NCI-H1092 treated with DMSO at 0.1 percent for 48 hours (cell line): Measurements from ENCODE around the gene ASB5.
"Not testable (repeated sequence)": the region's sequence is repeated elsewhere in the genome, so short reads cannot be mapped to it uniquely, and the experiment has no call there.

ENCODE experiments used
- DNase-seq: peaks from one replicate; lab custom pipeline; 2025; lab: John Stamatoyannopoulos, UW

ASB5 gene

GRCh38 chr4:176268963-176269362, at the start of gene ASB5:
Gene ASB5, minus strand, starts transcription at chr4:176269222. Its CDS starts 114 bp downstream, at chr4:176269108.
- no peak for DNase-seq

- no peak for DNase-seq
Observed at GRCh38 chr4:176313596-176314336, 44.7 kb upstream of the ASB5 start.

GRCh38 chr4:176309772-176310171, 40.8 kb upstream of the ASB5 start:
- DNase-seq: no peak

GRCh38 chr4:176309046-176309445, 40.0 kb upstream of the ASB5 start:
- no peak for DNase-seq

- no peak for DNase-seq
Observed at GRCh38 chr4:176308441-176308840, 39.4 kb upstream of the ASB5 start.

- DNase-seq: no peak
Observed at GRCh38 chr4:176307666-176307930, 38.6 kb upstream of the ASB5 start.

- no peak for DNase-seq
Observed at GRCh38 chr4:176306837-176307665, 38.0 kb upstream of the ASB5 start.

- no peak for DNase-seq
Observed at GRCh38 chr4:176303938-176304337, 34.9 kb upstream of the ASB5 start.

- no peak for DNase-seq
Observed at GRCh38 chr4:176302283-176303275, 33.6 kb upstream of the ASB5 start.

- no peak for DNase-seq
Observed at GRCh38 chr4:176300565-176300964, 31.5 kb upstream of the ASB5 start.

GRCh38 chr4:176300036-176300435, 31.0 kb upstream of the ASB5 start:
- no peak for DNase-seq

- DNase-seq: no peak
Observed at GRCh38 chr4:176298664-176299063, 29.6 kb upstream of the ASB5 start.

GRCh38 chr4:176295907-176296306, 26.9 kb upstream of the ASB5 start:
- DNase-seq: not testable (repeated sequence)

GRCh38 chr4:176293660-176294059, 24.6 kb upstream of the ASB5 start:
- no peak for DNase-seq

GRCh38 chr4:176292920-176293319, 23.9 kb upstream of the ASB5 start:
- DNase-seq: no peak

GRCh38 chr4:176291748-176292147, 22.7 kb upstream of the ASB5 start:
- DNase-seq: no peak

GRCh38 chr4:176290520-176290919, 21.5 kb upstream of the ASB5 start:
- DNase-seq: no peak

GRCh38 chr4:176289561-176289960, 20.5 kb upstream of the ASB5 start:
- no peak for DNase-seq

- no peak for DNase-seq
Observed at GRCh38 chr4:176288020-176288419, 19.0 kb upstream of the ASB5 start.

GRCh38 chr4:176287546-176287945, 18.5 kb upstream of the ASB5 start:
- DNase-seq: no peak

- no peak for DNase-seq
Observed at GRCh38 chr4:176286728-176287127, 17.7 kb upstream of the ASB5 start.

- not testable (repeated sequence) for DNase-seq
Observed at GRCh38 chr4:176279560-176279959, 10.5 kb upstream of the ASB5 start.
